Right lung (tissue), 5 donors: ENCODE results near the gene BST1. TPM values are rescaled to one million over a fixed set of nuclear protein-coding genes. Genes with fewer than 3 reads are reported as not detected.
A peak's percentile ranks its signal among the peaks of the same experiment; 100 is the strongest.

Experiments
- DNase-seq, 2 donors: peaks; one replicate each; pipeline ENCODE4 v3.0.0-alpha.2; 2013
- polyA plus RNA-seq, 5 donors: library from polyadenylated mRNA; unstranded; fragments of 120-200 nt; gene quantifications; one replicate each; pipeline versions ENCODE4 v1.2.1 to v1.2.3, GENCODE V29; 2013; ENCODE audit warnings: inconsistent platforms in 1 of 5, low replicate concordance in 1 of 5; ENCODE audit not compliant: insufficient read length in 5 of 5, insufficient read depth in 1 of 5

Gene BST1
- polyA plus RNA-seq, 5 donors: 3.2 to 5.4 (median 3.9) TPM

DNA sequence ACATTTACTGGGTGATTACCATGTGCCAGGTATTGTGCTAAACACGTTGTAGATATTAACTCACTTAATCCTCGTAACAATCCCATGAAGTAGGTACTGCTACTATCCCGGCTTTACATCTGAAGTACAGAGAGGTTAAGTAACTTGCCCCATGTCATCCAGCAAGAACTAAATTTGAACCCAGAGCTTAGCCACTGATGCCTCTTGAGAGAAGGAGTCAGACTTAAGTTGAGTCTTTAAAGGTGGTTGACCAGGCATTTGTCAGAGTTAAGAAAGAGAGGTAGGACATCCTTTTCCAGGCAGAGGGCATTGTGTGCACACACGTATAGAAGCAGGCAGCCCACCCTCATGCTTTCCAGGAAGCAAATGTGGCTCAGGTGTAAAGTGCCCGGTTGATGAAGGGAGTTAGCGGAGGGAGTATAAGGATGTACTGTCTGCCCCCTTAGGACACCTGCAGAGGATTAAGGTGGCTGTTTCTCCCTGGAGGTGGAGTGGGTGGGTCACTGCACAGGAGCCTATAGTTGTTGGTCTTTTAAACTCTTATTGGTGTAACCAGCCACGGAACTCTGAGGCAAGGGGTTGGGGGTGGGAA is 74.9 kb downstream of the BST1 start:
- no peak for DNase-seq

DNA sequence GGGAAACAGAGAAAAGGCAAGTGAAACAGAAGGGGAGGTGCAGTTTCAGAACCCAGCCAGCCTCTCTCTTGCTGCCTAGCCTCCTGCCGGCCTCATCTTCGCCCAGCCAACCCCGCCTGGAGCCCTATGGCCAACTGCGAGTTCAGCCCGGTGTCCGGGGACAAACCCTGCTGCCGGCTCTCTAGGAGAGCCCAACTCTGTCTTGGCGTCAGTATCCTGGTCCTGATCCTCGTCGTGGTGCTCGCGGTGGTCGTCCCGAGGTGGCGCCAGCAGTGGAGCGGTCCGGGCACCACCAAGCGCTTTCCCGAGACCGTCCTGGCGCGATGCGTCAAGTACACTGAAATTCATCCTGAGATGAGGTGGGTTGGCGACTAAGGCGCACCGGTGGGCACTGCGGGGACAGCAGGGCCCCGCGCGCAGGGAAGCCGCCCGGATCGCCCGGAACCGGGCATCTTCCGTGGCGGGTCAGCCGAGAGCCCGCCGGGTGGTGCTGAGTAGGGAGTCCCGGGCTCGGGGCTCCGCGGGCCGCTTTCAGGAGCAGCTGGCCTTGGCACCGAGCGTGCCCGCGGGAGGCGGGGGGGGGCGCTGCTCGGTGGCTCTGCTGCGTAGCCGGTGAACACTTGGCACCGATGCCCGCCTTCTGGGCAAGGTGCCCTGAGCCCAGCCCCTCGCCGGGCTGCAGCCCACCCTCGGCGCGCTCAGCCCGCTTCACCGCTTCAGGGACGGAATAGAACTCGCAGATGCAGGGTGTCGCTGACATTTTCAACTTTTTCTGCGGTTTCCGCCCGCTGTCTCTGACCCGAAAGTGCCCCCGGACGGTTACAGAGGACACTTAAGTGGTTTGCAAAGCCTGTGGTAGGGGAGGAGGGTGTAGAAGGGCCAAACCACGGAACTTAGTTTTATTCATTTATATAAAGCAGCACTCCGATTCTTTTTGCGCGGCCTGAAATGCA is 75.7 kb downstream of the BST1 start, which contains the start of gene CD38:
CD38 (plus strand) TSS at position 40 of the 953 bp plus-strand sequence; CDS start at position 127, 87 bp downstream.
- DNase-seq: peak in 1 of 2 donors; percentile 9

- DNase-seq: peak in 1 of 2 donors; percentile 47
These were observed 76.4 kb downstream of the BST1 start for GRCh38 chr4:15779306-15779705.

DNA sequence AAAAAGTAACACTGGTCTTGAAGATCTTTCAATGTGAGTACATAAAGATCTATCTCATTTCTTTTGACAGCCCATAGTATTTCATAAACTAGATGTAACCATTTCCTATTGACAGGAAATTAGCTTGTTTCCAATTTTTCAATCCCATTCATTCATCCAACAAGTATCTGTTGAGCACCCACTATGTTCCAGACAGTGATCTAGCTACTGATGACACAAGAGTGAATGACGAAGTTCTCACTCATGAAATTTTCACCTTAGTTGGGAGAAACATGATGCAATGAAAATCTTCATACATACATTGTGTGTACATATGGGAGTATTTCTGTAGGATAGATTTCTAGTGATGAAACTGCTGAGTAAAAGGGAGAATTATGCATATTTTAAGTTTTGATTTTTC is 76.9 kb downstream of the BST1 start:
- DNase-seq: no peak

DNA sequence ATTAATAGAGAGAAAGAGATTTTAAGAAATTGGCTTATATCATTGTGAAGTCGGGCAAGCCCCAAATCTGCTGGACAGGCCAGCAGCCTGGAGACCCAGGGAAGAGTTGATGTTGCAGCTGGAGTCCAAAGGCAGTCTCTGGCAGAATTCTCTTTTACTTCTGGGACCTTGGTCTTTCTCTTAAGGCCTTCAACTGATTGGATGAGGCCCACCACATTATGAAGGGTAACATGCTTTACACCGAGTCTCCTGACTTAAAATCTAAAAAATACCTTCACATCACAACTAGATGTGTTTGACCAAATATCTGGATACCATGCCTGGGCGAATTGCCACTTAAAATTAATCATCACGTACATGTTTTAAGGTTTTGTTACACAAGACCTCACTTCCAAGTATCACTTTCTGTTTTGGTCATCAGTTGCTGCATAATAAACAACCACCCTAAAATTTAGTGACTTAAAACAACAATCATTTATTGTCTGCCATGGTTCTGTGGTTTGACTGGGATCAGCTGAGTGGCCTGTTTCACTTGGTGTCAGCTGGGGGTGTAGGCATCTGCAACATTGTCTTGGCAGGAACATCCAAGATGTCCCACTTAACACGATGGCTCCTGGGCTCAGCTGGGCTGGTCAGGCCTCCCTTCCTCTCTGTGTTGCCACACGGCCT is 78.7 kb downstream of the BST1 start:
- no peak for DNase-seq

Other genes starting within 250 kb of the BST1 start
- gene CC2D2A, start 233.2 kb upstream of the BST1 start, polyA plus RNA-seq: 10 to 100 TPM; 37.5 to 61.3 (median 51.7) TPM
- gene FBXL5, start 47.7 kb upstream of the BST1 start, polyA plus RNA-seq: 100 to 1,000 TPM in 3 of 5 donors, 10 to 100 TPM in 2; 79.7 to 120 (median 104) TPM
- 10 to 100 TPM; 39.5 to 57.4 (median 54.0) TPM for gene FAM200B, start 21.2 kb upstream of the BST1 start, polyA plus RNA-seq
- gene CD38, start 75.3 kb downstream of the BST1 start, polyA plus RNA-seq: 1 to 10 TPM; 1.2 to 2.2 (median 1.3) TPM
- gene FGFBP1, start 235.7 kb downstream of the BST1 start, polyA plus RNA-seq: under 1 TPM in 4 of 5 donors, not detected in 1; 0.11 to 0.18 (median 0.13) TPM